Dermis microvascular lymphatic vessel endothelial cell (primary cell): ENCODE measurements around the gene MEGF8. TPM values are rescaled to one million over a fixed set of nuclear protein-coding genes. Genes with fewer than 3 reads are reported as not detected.

Experiments used
- DNase-seq, 2 donors: peaks; one replicate each; pipeline versions ENCODE4 v3.0.0 to v3.0.0-alpha.2; 2010; ENCODE audit warnings: low read depth in 2 of 2
- total RNA-seq: library from RNA; depleted of rRNA; stranded (reverse); fragments of >200 nt; gene quantifications from 2 replicates; pipeline ENCODE4 v1.2.1, GENCODE V29; 2014

The MEGF8 gene
- total RNA-seq, 1 donor from 2014 or later: 15.3 TPM

- no peak for DNase-seq
Observed at GRCh38 chr19:42287017-42287826, 38.2 kb upstream of the MEGF8 start.

GRCh38 chr19:42287827-42288107 lies 37.7 kb upstream of the MEGF8 start:
- DNase-seq: no peak

- DNase-seq: no peak
Observed at GRCh38 chr19:42288387-42288786, 37.0 kb upstream of the MEGF8 start.

GRCh38 chr19:42288881-42289555 lies 36.4 kb upstream of the MEGF8 start:
- no peak for DNase-seq

- no peak for DNase-seq
Observed at GRCh38 chr19:42289556-42290041, 35.8 kb upstream of the MEGF8 start.

- no peak for DNase-seq
Observed at GRCh38 chr19:42290136-42290522, 35.3 kb upstream of the MEGF8 start.

GRCh38 chr19:42290523-42291434 lies 34.7 kb upstream of the MEGF8 start:
- DNase-seq: peak in 1 of 2 donors; percentile 64

GRCh38 chr19:42291435-42291810 lies 34.0 kb upstream of the MEGF8 start:
- DNase-seq: no peak

GRCh38 chr19:42292042-42292960 lies 33.1 kb upstream of the MEGF8 start:
- DNase-seq: no peak

- no peak for DNase-seq
Observed at GRCh38 chr19:42292963-42293362, 32.5 kb upstream of the MEGF8 start.

- no peak for DNase-seq
Observed at GRCh38 chr19:42293540-42293939, 31.9 kb upstream of the MEGF8 start.

- DNase-seq: no peak
Observed at GRCh38 chr19:42293948-42294347, 31.5 kb upstream of the MEGF8 start.

- no peak for DNase-seq
Observed at GRCh38 chr19:42294471-42295137, 30.8 kb upstream of the MEGF8 start.

GRCh38 chr19:42295342-42295741 lies 30.1 kb upstream of the MEGF8 start:
- no peak for DNase-seq

- DNase-seq: peak in 1 of 2 donors; percentile 68
Observed at GRCh38 chr19:42295831-42296525, 29.5 kb upstream of the MEGF8 start.

- no peak for DNase-seq
Observed at GRCh38 chr19:42297039-42297438, 28.4 kb upstream of the MEGF8 start.

GRCh38 chr19:42301646-42302203 lies 23.7 kb upstream of the MEGF8 start, which contains the start of gene PRR19:
Gene PRR19, plus strand, starts transcription at chr19:42302132. Its CDS starts 7,453 bp downstream, at chr19:42309585.
- DNase-seq: no peak

- no peak for DNase-seq
Observed at GRCh38 chr19:42303101-42303464, 22.4 kb upstream of the MEGF8 start.

GRCh38 chr19:42303876-42304275 lies 21.6 kb upstream of the MEGF8 start:
- DNase-seq: no peak
